Astrocyte (in vitro differentiated cells and primary cell): Measurements from ENCODE around the gene LIF. TPM values are rescaled to one million over a fixed set of nuclear protein-coding genes. Genes with fewer than 3 reads are reported as not detected.

Source experiments
- DNase-seq: peaks from one replicate; pipeline ENCODE4 v3.0.0-alpha.2; 2010; ENCODE audit warnings: low read depth
- FAIRE-seq: peaks from 2 replicates; lab custom pipeline; 2011; peaks lifted over from hg19 to GRCh38; lab: Jason Lieb, UNC
- H2AFZ ChIP-seq: 2 replicates; pipeline ENCODE4 v1.6.0; 2012; ENCODE audit warnings: low read depth, low read length, inconsistent platforms
- H3K27ac ChIP-seq: 2 replicates; pipeline ENCODE4 v1.5.1; 2011; ENCODE audit warnings: low read depth, low read length, inconsistent platforms
- H3K27me3 ChIP-seq: 2 replicates; pipeline ENCODE4 v1.6.0; 2011; ENCODE audit warnings: low read length, inconsistent platforms; ENCODE audit not compliant: insufficient read depth
- H3K36me3 ChIP-seq: 2 replicates; pipeline ENCODE4 v1.5.1; 2011; ENCODE audit warnings: low read length, inconsistent platforms; ENCODE audit not compliant: insufficient read depth
- H3K4me1 ChIP-seq: 2 replicates; pipeline ENCODE4 v1.5.1; 2011; ENCODE audit warnings: low read length, inconsistent platforms; ENCODE audit not compliant: insufficient read depth
- H3K4me2 ChIP-seq: 2 replicates; pipeline ENCODE4 v1.6.0; 2012; ENCODE audit warnings: low read length, inconsistent platforms
- H3K4me3 ChIP-seq: 2 replicates; pipeline ENCODE4 v1.5.1; 2011; ENCODE audit warnings: low read depth, mild to moderate bottlenecking, low read length, inconsistent platforms; ENCODE audit not compliant: insufficient read depth
- H3K79me2 ChIP-seq: 2 replicates; pipeline ENCODE4 v1.6.0; 2012; ENCODE audit warnings: mild to moderate bottlenecking, low read length, inconsistent platforms; ENCODE audit not compliant: insufficient read depth
- H3K9ac ChIP-seq: 2 replicates; pipeline ENCODE4 v1.6.0; 2012; ENCODE audit warnings: mild to moderate bottlenecking, low read length, inconsistent platforms
- H3K9me3 ChIP-seq: 2 replicates; pipeline ENCODE4 v1.5.1; 2012; ENCODE audit warnings: low read depth, mild to moderate bottlenecking, low read length, inconsistent platforms; ENCODE audit not compliant: insufficient read depth
- H4K20me1 ChIP-seq: 2 replicates; pipeline ENCODE4 v1.6.0; 2012; ENCODE audit warnings: low read length, inconsistent platforms; ENCODE audit not compliant: insufficient read depth
- H3K27ac Mint-ChIP-seq: one replicate; pipeline ENCODE4 v1.8.0; 2021; ENCODE audit warnings: mild to moderate bottlenecking, mixed read lengths; ENCODE audit not compliant: unreplicated experiment
- H3K27me3 Mint-ChIP-seq: one replicate; pipeline ENCODE4 v1.8.0; 2021; ENCODE audit warnings: low read depth, mixed read lengths; ENCODE audit not compliant: unreplicated experiment
- H3K36me3 Mint-ChIP-seq: one replicate; pipeline ENCODE4 v1.8.0; 2021; ENCODE audit warnings: low read depth, mixed read lengths; ENCODE audit not compliant: unreplicated experiment
- H3K4me1 Mint-ChIP-seq: one replicate; pipeline ENCODE4 v1.8.0; 2021; ENCODE audit warnings: low read depth, mixed read lengths; ENCODE audit not compliant: unreplicated experiment
- H3K4me3 Mint-ChIP-seq: one replicate; pipeline ENCODE4 v1.8.0; 2021; ENCODE audit warnings: mild to moderate bottlenecking, moderate library complexity, mixed read lengths; ENCODE audit not compliant: unreplicated experiment
- H3K9me3 Mint-ChIP-seq: one replicate; pipeline ENCODE4 v1.8.0; 2021; ENCODE audit warnings: mild to moderate bottlenecking, mixed read lengths; ENCODE audit not compliant: unreplicated experiment
- EZH2 ChIP-seq: IDR thresholded peaks from 2 replicates; pipeline ENCODE4 v1.6.1; 2012; ENCODE audit warnings: mild to moderate bottlenecking, low read length, inconsistent platforms; ENCODE audit not compliant: insufficient read depth
- total RNA-seq: library from RNA; stranded (reverse); gene quantifications from 2 replicates; pipeline ENCODE4 v1.2.1, GENCODE V29; 2021
- TF ChIP-seq, protein P1 (sequence below): IDR thresholded peaks from 2 replicates; pipeline ENCODE4 v1.5.1; 2011; ENCODE audit warnings: low read depth, mild to moderate bottlenecking, inconsistent platforms, low read length, moderate library complexity; ENCODE audit not compliant: insufficient read depth

The LIF gene
- total RNA-seq, 1 donor from 2014 or later, result 63.3 TPM

GRCh38 chr22:30210235-30210909 lies 36.2 kb downstream of the LIF start:
- no peaks in the 10 kb centered on the region for H3K9me3 Mint-ChIP-seq
- TF ChIP-seq, protein P1, sequence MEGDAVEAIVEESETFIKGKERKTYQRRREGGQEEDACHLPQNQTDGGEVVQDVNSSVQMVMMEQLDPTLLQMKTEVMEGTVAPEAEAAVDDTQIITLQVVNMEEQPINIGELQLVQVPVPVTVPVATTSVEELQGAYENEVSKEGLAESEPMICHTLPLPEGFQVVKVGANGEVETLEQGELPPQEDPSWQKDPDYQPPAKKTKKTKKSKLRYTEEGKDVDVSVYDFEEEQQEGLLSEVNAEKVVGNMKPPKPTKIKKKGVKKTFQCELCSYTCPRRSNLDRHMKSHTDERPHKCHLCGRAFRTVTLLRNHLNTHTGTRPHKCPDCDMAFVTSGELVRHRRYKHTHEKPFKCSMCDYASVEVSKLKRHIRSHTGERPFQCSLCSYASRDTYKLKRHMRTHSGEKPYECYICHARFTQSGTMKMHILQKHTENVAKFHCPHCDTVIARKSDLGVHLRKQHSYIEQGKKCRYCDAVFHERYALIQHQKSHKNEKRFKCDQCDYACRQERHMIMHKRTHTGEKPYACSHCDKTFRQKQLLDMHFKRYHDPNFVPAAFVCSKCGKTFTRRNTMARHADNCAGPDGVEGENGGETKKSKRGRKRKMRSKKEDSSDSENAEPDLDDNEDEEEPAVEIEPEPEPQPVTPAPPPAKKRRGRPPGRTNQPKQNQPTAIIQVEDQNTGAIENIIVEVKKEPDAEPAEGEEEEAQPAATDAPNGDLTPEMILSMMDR, result no peak
- no peak for TF ChIP-seq EZH2
- Histone ChIP-seq H3K4me2 (peak overlapping the region; percentile 61), H3K36me3 (no peaks in the 10 kb centered on the region), H2AFZ (no peak overlapping the region), H3K79me2 (no peaks in the 10 kb centered on the region), H3K27ac (peak overlapping the region; percentile 100), H3K4me3 (no peak overlapping the region), H3K9me3 (no peaks in the 10 kb centered on the region), H3K27me3 (no peaks in the 10 kb centered on the region), H4K20me1 (no peaks in the 10 kb centered on the region), H3K4me1 (peaks cover 78% of the 10 kb centered on the region), H3K9ac (peak overlapping the region; percentile 90)
- H3K27ac Mint-ChIP-seq, result peak overlapping the region; percentile 84
- DNase-seq (peak; percentile 87), FAIRE-seq (no peak)
- peaks cover 63% of the 10 kb centered on the region for H3K4me1 Mint-ChIP-seq
- H3K27me3 Mint-ChIP-seq, result no peaks in the 10 kb centered on the region
- no peak overlapping the region for H3K4me3 Mint-ChIP-seq
- no peaks in the 10 kb centered on the region for H3K36me3 Mint-ChIP-seq

DNA sequence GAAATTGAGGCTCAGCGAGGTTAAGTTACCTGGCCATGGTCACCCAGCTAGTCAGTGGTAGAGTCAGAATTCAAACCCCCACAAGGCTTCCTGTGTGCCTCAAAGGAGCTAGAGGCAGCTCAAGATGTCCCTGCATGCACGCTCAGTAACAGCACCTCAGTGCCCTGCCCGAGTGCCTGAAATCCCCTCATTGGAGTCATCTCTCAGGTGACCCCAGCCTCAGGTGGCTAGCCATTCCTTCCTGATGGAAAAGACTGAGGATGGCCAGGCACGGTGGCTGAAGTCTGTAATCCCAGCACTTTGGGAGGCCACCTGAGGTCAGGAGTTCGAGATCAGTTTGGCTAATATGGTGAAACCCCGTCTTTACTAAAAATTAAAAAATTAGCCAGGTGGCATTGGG lies 36.9 kb downstream of the LIF start:
- no peaks in the 10 kb centered on the region for H3K27me3 ChIP-seq
- Mint-ChIP-seq H3K9me3 (no peaks in the 10 kb centered on the region), H3K36me3 (no peaks in the 10 kb centered on the region), H3K4me3 (no peak overlapping the region), H3K27me3 (no peaks in the 10 kb centered on the region), H3K4me1 (peaks cover 64% of the 10 kb centered on the region), H3K27ac (peak overlapping the region; percentile 84)
- H3K4me2 ChIP-seq, result no peak overlapping the region
- DNase-seq, result no peak
- H4K20me1 ChIP-seq, result no peaks in the 10 kb centered on the region
- TF ChIP-seq, protein P1, result no peak
- H3K9me3 ChIP-seq, result no peaks in the 10 kb centered on the region
- peaks cover 81% of the 10 kb centered on the region for H3K4me1 ChIP-seq
- no peaks in the 10 kb centered on the region for H3K79me2 ChIP-seq
- no peak for FAIRE-seq
- H3K27ac ChIP-seq, result peak overlapping the region; percentile 100
- H3K9ac ChIP-seq, result peak overlapping the region; percentile 90
- no peaks in the 10 kb centered on the region for H3K36me3 ChIP-seq
- no peak overlapping the region for H2AFZ ChIP-seq
- H3K4me3 ChIP-seq, result no peak overlapping the region
